HL-60 (cell line): ENCODE data around the gene ARHGAP35.

Experiments used
- DNase-seq, 2 experiments: peaks; one replicate each; pipeline ENCODE4 v3.0.0-alpha.2; 2010 to 2020; ENCODE audit warnings: low read depth in 1 of 2, low spot score in 1 of 2
- H3K27ac ChIP-seq: fragments of 250-450 bp; sonication (Bioruptor Pico); replicated peaks from 2 replicates; pipeline ENCODE4 v1.5.1; 2020; ENCODE audit warnings: mild to moderate bottlenecking, moderate library complexity
- H3K27me3 ChIP-seq: fragments of 250-450 bp; sonication (Bioruptor Pico); 2 replicates; pipeline ENCODE4 v1.5.1; 2021; ENCODE audit warnings: mild to moderate bottlenecking, moderate library complexity; ENCODE audit not compliant: insufficient read depth, poor library complexity, severe bottlenecking
- H3K4me3 ChIP-seq: replicated peaks from 2 replicates; pipeline ENCODE4 v1.5.1; 2011; ENCODE audit warnings: mild to moderate bottlenecking, control low read depth, low read length; ENCODE audit not compliant: insufficient read depth
- GABPA ChIP-seq: IDR thresholded peaks from 2 replicates; pipeline ENCODE4 v1.6.1; 2012; ENCODE audit warnings: low read depth
- POLR2AphosphoS5 ChIP-seq: IDR thresholded peaks from 2 replicates; pipeline ENCODE4 v1.6.1; 2012; ENCODE audit warnings: low read depth
- SPI1 ChIP-seq: IDR thresholded peaks from 2 replicates; pipeline ENCODE4 v1.6.1; 2012; ENCODE audit warnings: low read depth, mild to moderate bottlenecking, borderline replicate concordance
- TF ChIP-seq, protein P1 (sequence below): IDR thresholded peaks from 2 replicates; pipeline ENCODE4 v1.6.1; 2012; ENCODE audit warnings: low read depth; ENCODE audit not compliant: insufficient replicate concordance
- TF ChIP-seq, protein P2 (sequence below): IDR thresholded peaks from one replicate; pipeline ENCODE4 v1.5.1; 2011; ENCODE audit warnings: low read length, control low read depth, inconsistent platforms; ENCODE audit not compliant: insufficient read depth

Gene ARHGAP35

DNA sequence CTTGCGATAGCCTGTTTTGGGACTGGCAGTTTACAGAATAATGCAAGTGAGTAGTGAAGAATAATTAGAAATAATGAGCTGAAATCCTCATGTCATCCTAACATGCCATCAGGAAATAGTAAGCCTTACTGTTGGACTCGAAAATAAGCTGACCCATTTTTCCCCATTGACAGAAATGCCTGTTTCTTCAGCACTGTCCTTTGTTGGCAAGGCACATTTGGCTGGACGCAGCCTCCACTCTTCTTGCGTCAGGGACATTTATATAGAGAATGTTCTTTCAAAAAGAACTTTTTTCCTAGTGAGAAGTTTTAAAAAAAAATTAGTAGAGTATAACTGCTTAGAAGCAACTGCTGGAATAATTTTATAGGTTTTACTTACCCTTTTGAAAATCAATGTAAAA, 47.1 kb downstream of the ARHGAP35 start:
- no peak for DNase-seq
- no peak for TF ChIP-seq SPI1
- no peak for TF ChIP-seq GABPA
- no peak for TF ChIP-seq POLR2AphosphoS5
- TF ChIP-seq, protein P1, sequence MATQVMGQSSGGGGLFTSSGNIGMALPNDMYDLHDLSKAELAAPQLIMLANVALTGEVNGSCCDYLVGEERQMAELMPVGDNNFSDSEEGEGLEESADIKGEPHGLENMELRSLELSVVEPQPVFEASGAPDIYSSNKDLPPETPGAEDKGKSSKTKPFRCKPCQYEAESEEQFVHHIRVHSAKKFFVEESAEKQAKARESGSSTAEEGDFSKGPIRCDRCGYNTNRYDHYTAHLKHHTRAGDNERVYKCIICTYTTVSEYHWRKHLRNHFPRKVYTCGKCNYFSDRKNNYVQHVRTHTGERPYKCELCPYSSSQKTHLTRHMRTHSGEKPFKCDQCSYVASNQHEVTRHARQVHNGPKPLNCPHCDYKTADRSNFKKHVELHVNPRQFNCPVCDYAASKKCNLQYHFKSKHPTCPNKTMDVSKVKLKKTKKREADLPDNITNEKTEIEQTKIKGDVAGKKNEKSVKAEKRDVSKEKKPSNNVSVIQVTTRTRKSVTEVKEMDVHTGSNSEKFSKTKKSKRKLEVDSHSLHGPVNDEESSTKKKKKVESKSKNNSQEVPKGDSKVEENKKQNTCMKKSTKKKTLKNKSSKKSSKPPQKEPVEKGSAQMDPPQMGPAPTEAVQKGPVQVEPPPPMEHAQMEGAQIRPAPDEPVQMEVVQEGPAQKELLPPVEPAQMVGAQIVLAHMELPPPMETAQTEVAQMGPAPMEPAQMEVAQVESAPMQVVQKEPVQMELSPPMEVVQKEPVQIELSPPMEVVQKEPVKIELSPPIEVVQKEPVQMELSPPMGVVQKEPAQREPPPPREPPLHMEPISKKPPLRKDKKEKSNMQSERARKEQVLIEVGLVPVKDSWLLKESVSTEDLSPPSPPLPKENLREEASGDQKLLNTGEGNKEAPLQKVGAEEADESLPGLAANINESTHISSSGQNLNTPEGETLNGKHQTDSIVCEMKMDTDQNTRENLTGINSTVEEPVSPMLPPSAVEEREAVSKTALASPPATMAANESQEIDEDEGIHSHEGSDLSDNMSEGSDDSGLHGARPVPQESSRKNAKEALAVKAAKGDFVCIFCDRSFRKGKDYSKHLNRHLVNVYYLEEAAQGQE: no peak
- TF ChIP-seq, protein P2, sequence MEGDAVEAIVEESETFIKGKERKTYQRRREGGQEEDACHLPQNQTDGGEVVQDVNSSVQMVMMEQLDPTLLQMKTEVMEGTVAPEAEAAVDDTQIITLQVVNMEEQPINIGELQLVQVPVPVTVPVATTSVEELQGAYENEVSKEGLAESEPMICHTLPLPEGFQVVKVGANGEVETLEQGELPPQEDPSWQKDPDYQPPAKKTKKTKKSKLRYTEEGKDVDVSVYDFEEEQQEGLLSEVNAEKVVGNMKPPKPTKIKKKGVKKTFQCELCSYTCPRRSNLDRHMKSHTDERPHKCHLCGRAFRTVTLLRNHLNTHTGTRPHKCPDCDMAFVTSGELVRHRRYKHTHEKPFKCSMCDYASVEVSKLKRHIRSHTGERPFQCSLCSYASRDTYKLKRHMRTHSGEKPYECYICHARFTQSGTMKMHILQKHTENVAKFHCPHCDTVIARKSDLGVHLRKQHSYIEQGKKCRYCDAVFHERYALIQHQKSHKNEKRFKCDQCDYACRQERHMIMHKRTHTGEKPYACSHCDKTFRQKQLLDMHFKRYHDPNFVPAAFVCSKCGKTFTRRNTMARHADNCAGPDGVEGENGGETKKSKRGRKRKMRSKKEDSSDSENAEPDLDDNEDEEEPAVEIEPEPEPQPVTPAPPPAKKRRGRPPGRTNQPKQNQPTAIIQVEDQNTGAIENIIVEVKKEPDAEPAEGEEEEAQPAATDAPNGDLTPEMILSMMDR: no peak
- Histone ChIP-seq H3K27ac (no peak overlapping the region), H3K4me3 (no peak overlapping the region), H3K27me3 (no peaks in the 10 kb centered on the region)

DNA sequence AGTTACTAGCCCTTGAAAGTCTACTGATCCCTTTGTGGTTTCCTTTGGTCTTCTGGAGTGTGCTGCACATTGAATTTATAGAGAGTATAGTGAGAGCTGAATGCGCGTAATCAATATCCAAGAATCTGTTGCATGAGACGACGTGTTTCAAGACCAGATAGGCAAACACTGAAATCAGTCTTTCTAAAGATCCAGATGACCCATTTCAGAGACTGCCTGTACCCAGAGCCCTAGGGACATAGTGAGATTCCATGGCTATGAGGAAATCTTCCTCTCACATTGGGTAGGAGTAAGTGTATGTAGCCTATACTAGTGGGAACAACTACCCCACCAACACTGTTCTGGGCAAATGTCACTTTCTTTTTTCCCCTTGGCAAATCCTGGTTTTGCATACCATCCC, 48.6 kb downstream of the ARHGAP35 start:
- TF ChIP-seq, protein P2: no peak
- no peak for TF ChIP-seq SPI1
- TF ChIP-seq, protein P1: no peak
- TF ChIP-seq GABPA: no peak
- TF ChIP-seq POLR2AphosphoS5: no peak

More for the DNA sequence above, 48.6 kb downstream of the ARHGAP35 start:
- Histone ChIP-seq H3K4me3 (no peak overlapping the region), H3K27me3 (no peaks in the 10 kb centered on the region), H3K27ac (no peak overlapping the region)
- DNase-seq: no peak
